ENCODE results near the gene RNF144A. TPM values are rescaled to one million over a fixed set of nuclear protein-coding genes. Genes with fewer than 3 reads are reported as not detected.

RNF144A gene
- total RNA-seq, 1 experiment from 2014 or later = 3.0 TPM

GRCh38 chr2:7093376-7093775 lies 176.2 kb downstream of the RNF144A start:
- no TSS peak for BruUV-seq (replicated peaks)
- H3K36me3 Mint-ChIP-seq (ENCODE audit: insufficient read depth, unreplicated experiment) = no peaks in the 10 kb centered on the region

More at GRCh38 chr2:7093376-7093775, 176.2 kb downstream of the RNF144A start:
- Mint-ChIP-seq H3K27ac (ENCODE audit: unreplicated experiment) (no peak overlapping the region), H3K9me3 (ENCODE audit: unreplicated experiment) (no peaks in the 10 kb centered on the region), H3K4me3 (ENCODE audit: unreplicated experiment) (no peak overlapping the region), H3K27me3 (ENCODE audit: insufficient read depth, unreplicated experiment) (peaks cover 19% of the 10 kb centered on the region), H3K4me1 (ENCODE audit: low read depth, unreplicated experiment) (no peaks in the 10 kb centered on the region)
- H3K36me3 ChIP-seq (ENCODE audit: control insufficient read depth, insufficient read depth, low read length) = no peaks in the 10 kb centered on the region
- TF ChIP-seq CTCF (IDR thresholded peaks at IDR 0.05; ENCODE audit: insufficient read depth in 1 of 2, low read depth in 1 of 2, low read length in 1 of 2, severe bottlenecking in 1 of 2, unreplicated experiment in 1 of 2) = no peak
- intact Hi-C loops (cut with micrococcal nuclease; ENCODE audit: unreplicated experiment) = no loop called here
- no peaks in the 10 kb centered on the region for H3K9me3 ChIP-seq
- no peak for DNase-seq
- no peaks in the 10 kb centered on the region for H3K4me1 ChIP-seq
- no peak overlapping the region for H3K4me3 ChIP-seq (ENCODE audit: low read depth, low read length)
- ChIA-PET POLR2A (no interaction called here), CTCF (no interaction called here)
- H3K27me3 ChIP-seq (replicated peaks; ENCODE audit: control insufficient read depth, insufficient read depth, low read length) = no peaks in the 10 kb centered on the region

Other genes with a start within 250 kb of the RNF144A start
- 0.52 and 0.53 TPM in 2 replicates for gene CMPK2, start 51.5 kb upstream of the RNF144A start, total RNA-seq (2022)
- gene RSAD2, start 39.6 kb upstream of the RNF144A start, total RNA-seq (2022) = 0.18 TPM in 1 of 2 replicates, not detected in the other